Measurements from ENCODE around the gene CDC14C. TPM values are rescaled to one million over a fixed set of nuclear protein-coding genes. Genes with fewer than 3 reads are reported as not detected.

Gene CDC14C
- total and polyA plus RNA-seq, 9 of the 15 experiments (the other 6 are each of a cell fraction or from before 2014, with no cell fraction given) = not detected

DNA sequence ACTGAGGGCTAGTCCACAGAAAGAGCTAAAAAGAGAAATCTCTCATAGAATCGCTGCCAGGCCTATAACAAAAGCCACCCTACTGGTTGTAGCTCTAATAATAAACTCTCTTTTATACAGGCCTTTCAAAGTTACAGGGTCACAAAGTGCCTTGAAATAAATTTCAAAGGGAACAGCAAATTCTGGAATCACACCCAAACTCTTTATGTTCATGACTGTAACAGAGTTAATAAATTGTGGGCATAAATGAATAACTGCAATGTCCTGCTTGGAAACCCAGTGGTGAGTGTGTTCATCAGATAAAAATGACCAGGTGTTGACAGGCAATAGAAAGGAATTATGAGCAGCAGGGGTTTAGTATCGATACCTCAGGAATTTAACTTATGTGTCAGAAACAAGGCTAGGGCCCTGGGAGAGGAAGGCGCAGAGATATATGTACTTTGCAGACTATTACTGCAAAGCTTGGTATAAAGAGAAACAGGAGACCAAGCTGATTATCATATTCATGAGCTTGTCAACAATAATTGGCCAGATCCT is 9.3 kb downstream of the CDC14C start (continued):
- TF ChIP-seq, protein P1, sequence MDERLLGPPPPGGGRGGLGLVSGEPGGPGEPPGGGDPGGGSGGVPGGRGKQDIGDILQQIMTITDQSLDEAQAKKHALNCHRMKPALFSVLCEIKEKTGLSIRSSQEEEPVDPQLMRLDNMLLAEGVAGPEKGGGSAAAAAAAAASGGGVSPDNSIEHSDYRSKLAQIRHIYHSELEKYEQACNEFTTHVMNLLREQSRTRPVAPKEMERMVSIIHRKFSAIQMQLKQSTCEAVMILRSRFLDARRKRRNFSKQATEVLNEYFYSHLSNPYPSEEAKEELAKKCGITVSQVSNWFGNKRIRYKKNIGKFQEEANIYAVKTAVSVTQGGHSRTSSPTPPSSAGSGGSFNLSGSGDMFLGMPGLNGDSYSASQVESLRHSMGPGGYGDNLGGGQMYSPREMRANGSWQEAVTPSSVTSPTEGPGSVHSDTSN (CRISPR knock-in tag; IDR thresholded peaks at IDR 0.05; ENCODE audit: low read depth) = no peak
- TF ChIP-seq, protein P1 (tag; conservative IDR thresholded peaks at IDR 0.05; ENCODE audit: low read depth) = no peak
- TF ChIP-seq HDAC3 (IDR thresholded peaks at IDR 0.05; ENCODE audit: borderline replicate concordance, partially characterized antibody) (no peak), CCAR2 (IDR thresholded peaks at IDR 0.05; ENCODE audit: low read depth, low read length) (no peak), MBD2 (IDR thresholded peaks at IDR 0.05; ENCODE audit: borderline replicate concordance, low read depth) (no peak)

DNA sequence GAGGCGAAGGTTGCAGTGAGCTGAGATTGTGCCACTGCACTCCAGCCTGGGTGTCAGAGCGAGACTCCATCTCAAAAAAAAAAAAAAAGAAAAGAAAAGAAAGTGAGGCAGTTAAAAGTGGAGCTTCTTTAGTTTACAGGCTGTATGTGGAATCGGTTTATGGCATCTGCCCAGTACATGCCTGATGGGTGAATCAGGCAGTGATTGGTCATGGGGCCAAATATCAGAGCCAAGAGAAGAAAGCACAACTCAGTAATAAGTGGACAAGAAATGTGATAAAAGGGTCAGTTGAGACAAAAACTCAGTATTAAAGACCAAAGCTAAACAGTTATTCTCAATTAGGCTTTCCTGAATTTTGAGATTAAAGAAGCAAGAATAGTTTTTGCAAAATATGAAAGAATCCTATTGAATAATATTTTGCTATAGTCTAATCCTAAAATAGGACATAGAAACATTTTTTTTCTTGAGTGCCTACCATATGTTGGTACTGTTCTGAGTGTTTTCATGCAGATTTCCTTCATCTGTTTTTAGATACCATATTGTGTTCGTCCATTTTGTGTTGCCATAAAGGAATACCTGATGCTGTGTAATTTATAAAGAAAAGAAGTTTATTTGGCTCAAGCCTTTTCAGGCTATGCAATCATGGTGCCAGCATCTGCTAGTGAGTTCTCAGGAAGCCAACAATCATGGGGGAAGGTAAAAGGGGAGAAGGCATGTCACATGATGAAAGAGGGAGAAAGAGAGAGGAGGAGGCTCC is 14.4 kb downstream of the CDC14C start:
- 0% methylated on average over 4 of the region's 4 CpGs for WGBS (ENCODE audit: insufficient coverage, low coverage, missing lambda C conversion rate)
- no peaks in the 10 kb centered on the region for H3K4me1 ChIP-seq (replicated peaks in 1 of 2; ENCODE audit: control insufficient read depth in 2 of 2, insufficient read depth in 2 of 2, low read length in 2 of 2)
- TF ChIP-seq TCF3 (CRISPR knock-in tag; IDR thresholded peaks at IDR 0.05) (no peak), KLF16 (IDR thresholded peaks at IDR 0.05) (no peak), MYC (IDR thresholded peaks at IDR 0.05; ENCODE audit: low read depth, low read length) (no peak), MYC (CRISPR knock-in tag; IDR thresholded peaks at IDR 0.05; ENCODE audit: borderline replicate concordance, low read depth) (no peak), ZBTB1 (CRISPR knock-in tag; IDR thresholded peaks at IDR 0.05; ENCODE audit: borderline replicate concordance, low read depth) (no peak), SIN3A (IDR thresholded peaks at IDR 0.05; ENCODE audit: borderline replicate concordance in 2 of 2, control insufficient read depth in 1 of 2, low read depth in 2 of 2, low read length in 2 of 2) (no peak), MBD2 (IDR thresholded peaks at IDR 0.05; ENCODE audit: borderline replicate concordance, low read depth) (no peak), CEBPB (tag; IDR thresholded peaks at IDR 0.05) (no peak), LEF1 (IDR thresholded peaks at IDR 0.05) (no peak)
- TF ChIP-seq, protein P2, sequence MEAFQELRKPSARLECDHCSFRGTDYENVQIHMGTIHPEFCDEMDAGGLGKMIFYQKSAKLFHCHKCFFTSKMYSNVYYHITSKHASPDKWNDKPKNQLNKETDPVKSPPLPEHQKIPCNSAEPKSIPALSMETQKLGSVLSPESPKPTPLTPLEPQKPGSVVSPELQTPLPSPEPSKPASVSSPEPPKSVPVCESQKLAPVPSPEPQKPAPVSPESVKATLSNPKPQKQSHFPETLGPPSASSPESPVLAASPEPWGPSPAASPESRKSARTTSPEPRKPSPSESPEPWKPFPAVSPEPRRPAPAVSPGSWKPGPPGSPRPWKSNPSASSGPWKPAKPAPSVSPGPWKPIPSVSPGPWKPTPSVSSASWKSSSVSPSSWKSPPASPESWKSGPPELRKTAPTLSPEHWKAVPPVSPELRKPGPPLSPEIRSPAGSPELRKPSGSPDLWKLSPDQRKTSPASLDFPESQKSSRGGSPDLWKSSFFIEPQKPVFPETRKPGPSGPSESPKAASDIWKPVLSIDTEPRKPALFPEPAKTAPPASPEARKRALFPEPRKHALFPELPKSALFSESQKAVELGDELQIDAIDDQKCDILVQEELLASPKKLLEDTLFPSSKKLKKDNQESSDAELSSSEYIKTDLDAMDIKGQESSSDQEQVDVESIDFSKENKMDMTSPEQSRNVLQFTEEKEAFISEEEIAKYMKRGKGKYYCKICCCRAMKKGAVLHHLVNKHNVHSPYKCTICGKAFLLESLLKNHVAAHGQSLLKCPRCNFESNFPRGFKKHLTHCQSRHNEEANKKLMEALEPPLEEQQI (IDR thresholded peaks at IDR 0.05) = no peak

More for the DNA sequence above, 14.4 kb downstream of the CDC14C start:
- FAIRE-seq (no peak), DNase-seq (ENCODE audit: extremely low read depth in 1 of 4, low spot score in 3 of 4) (no peak), ATAC-seq (no peak)
- no peaks in the 10 kb centered on the region for H3K79me2 ChIP-seq (ENCODE audit: control insufficient read depth, insufficient read depth, low read length)
- in situ Hi-C loops (cut with MboI) (no loop called here), intact Hi-C loops (cut with micrococcal nuclease) (no loop called here)
- no peaks in the 10 kb centered on the region for H3K36me3 ChIP-seq (ENCODE audit: control insufficient read depth, insufficient read depth, low read length)
- no peak overlapping the region for H3K4me3 ChIP-seq
- H3K9ac ChIP-seq (ENCODE audit: insufficient read depth in 1 of 2, low read depth in 2 of 2, low read length in 2 of 2) = no peak overlapping the region
- no peaks in the 10 kb centered on the region for H3K27me3 ChIP-seq (ENCODE audit: control insufficient read depth in 2 of 2, insufficient read depth in 2 of 2, low read length in 2 of 2)
- no peaks in the 10 kb centered on the region for H3K9me3 ChIP-seq (replicated peaks; ENCODE audit: control insufficient read depth, insufficient read depth, low read depth, low read length)
- no peak overlapping the region for H3K27ac ChIP-seq (ENCODE audit: extremely low read depth, low read depth, low read length)
- H3K4me2 ChIP-seq (ENCODE audit: insufficient read depth, low read length) = no peak overlapping the region
- CTCF ChIA-PET (ENCODE audit: low intra/inter-chr PET ratio) = no interaction called here
- POLR2A ChIA-PET = no interaction called here
- BruUV-seq (replicated peaks) = no TSS peak
- no peak overlapping the region for H2AFZ ChIP-seq (ENCODE audit: low read depth, low read length)
- H4K20me1 ChIP-seq (replicated peaks; ENCODE audit: control insufficient read depth, insufficient read depth, low read length) = no peaks in the 10 kb centered on the region
- H3K9me1 ChIP-seq (ENCODE audit: control insufficient read depth, insufficient read depth, low read length) = no peaks in the 10 kb centered on the region
